Measurements from ENCODE around the gene ANK2. TPM values are rescaled to one million over a fixed set of nuclear protein-coding genes. Genes with fewer than 3 reads are reported as not detected.

ANK2 gene
- total RNA-seq, 1 experiment from 2014 or later: 5.5 TPM

DNA sequence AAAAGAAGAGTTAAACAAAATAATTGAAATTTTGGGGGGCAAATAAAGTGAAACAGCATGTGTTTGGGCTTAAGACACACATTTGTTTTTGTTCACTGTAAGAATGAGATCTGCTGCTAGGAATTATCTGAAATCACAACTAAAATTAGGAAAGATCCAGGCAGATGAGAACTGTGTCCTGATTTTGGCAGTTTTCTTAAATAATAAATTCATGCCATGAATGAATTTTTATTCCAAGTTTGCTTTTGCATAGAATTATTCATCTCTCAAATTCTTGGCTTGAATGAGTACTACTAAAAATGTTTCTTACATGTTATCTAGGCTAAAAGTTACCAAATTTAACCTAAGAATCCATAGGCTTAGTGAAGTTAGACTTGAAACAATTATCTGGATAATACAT lies 321.7 kb downstream of the ANK2 start:
- no TSS peak for BruUV-seq (replicated peaks)
- CTCF ChIA-PET: no interaction called here
- ATAC-seq: no peak

DNA sequence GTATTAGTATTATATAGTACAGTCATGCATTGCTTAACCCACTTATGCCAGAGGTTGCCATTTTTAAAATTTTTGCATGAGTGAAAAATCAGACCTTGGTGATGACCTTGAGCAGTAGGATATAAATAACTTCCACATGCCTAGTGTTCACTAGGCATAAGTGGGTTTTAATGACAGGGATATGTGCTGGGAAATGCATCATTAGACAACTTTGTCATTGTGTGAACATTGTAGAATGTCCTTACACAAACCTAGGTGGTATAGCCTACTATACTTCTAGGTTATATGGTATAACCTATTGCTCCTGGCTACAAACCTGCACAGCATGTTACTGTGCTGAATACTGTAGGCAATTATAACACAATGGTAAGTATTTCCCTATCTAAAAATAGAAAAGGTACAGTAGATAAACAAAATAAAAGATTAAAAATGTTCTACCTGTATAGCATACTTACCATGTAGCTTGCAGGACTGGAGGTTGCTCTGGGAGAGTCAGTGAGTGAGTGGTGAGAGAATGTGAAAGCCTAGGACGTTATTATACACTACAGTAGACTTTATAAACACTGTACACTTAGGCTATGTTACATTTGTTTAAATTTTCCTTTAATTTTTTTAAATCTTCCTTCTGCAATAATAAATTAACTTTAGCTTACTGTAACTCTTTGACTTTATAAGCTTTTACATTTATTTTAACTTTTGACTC lies 326.7 kb downstream of the ANK2 start:
- in situ Hi-C loops (cut with HindIII; ENCODE audit: low pct_unique_long_range_greater_than_20kb, low sequenced_read_pairs): no loop called here
- BruUV-seq (replicated peaks): no TSS peak
- POLR2A ChIA-PET: no interaction called here

More for the DNA sequence above, 321.7 kb downstream of the ANK2 start:
- in situ Hi-C loops (cut with HindIII; ENCODE audit: low pct_unique_long_range_greater_than_20kb, low sequenced_read_pairs): no loop called here
- no peaks in the 10 kb centered on the region for H3K36me3 ChIP-seq (ENCODE audit: control insufficient read depth, insufficient read depth, low read length)
- TF ChIP-seq, protein P1, sequence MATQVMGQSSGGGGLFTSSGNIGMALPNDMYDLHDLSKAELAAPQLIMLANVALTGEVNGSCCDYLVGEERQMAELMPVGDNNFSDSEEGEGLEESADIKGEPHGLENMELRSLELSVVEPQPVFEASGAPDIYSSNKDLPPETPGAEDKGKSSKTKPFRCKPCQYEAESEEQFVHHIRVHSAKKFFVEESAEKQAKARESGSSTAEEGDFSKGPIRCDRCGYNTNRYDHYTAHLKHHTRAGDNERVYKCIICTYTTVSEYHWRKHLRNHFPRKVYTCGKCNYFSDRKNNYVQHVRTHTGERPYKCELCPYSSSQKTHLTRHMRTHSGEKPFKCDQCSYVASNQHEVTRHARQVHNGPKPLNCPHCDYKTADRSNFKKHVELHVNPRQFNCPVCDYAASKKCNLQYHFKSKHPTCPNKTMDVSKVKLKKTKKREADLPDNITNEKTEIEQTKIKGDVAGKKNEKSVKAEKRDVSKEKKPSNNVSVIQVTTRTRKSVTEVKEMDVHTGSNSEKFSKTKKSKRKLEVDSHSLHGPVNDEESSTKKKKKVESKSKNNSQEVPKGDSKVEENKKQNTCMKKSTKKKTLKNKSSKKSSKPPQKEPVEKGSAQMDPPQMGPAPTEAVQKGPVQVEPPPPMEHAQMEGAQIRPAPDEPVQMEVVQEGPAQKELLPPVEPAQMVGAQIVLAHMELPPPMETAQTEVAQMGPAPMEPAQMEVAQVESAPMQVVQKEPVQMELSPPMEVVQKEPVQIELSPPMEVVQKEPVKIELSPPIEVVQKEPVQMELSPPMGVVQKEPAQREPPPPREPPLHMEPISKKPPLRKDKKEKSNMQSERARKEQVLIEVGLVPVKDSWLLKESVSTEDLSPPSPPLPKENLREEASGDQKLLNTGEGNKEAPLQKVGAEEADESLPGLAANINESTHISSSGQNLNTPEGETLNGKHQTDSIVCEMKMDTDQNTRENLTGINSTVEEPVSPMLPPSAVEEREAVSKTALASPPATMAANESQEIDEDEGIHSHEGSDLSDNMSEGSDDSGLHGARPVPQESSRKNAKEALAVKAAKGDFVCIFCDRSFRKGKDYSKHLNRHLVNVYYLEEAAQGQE (IDR thresholded peaks at IDR 0.05; ENCODE audit: insufficient read depth in 1 of 2, low read depth in 2 of 2, low read length in 1 of 2): no peak
- no peak for TF ChIP-seq POLR2AphosphoS5 (IDR thresholded peaks at IDR 0.05; ENCODE audit: low read depth, low read length)
- no peak for TF ChIP-seq SIN3A (IDR thresholded peaks at IDR 0.05; ENCODE audit: borderline replicate concordance, insufficient read depth, low read depth, low read length)
- intact Hi-C loops (cut with micrococcal nuclease; ENCODE audit: unreplicated experiment): no loop called here
- no peak overlapping the region for H3K27ac ChIP-seq (ENCODE audit: low read length)
- H3K9me3 ChIP-seq (ENCODE audit: control insufficient read depth, insufficient read depth, low read depth, low read length): no peaks in the 10 kb centered on the region
- DNase-seq (ENCODE audit: low read depth, low spot score): no peak
- H3K4me1 ChIP-seq (ENCODE audit: control insufficient read depth, insufficient read depth, low read length): no peaks in the 10 kb centered on the region
- H3K4me3 ChIP-seq (ENCODE audit: low read depth in 2 of 2, low read length in 2 of 2): no peak overlapping the region
- POLR2A ChIA-PET: no interaction called here
- H3K27me3 ChIP-seq (ENCODE audit: control insufficient read depth, insufficient read depth, low read length): no peaks in the 10 kb centered on the region

More for the DNA sequence above, 326.7 kb downstream of the ANK2 start:
- Histone ChIP-seq H3K27ac (ENCODE audit: low read length) (no peak overlapping the region), H3K4me1 (ENCODE audit: control insufficient read depth, insufficient read depth, low read length) (no peaks in the 10 kb centered on the region), H3K9me3 (ENCODE audit: control insufficient read depth, insufficient read depth, low read depth, low read length) (no peaks in the 10 kb centered on the region), H3K36me3 (ENCODE audit: control insufficient read depth, insufficient read depth, low read length) (no peaks in the 10 kb centered on the region), H3K27me3 (ENCODE audit: control insufficient read depth, insufficient read depth, low read length) (no peaks in the 10 kb centered on the region), H3K4me3 (ENCODE audit: low read depth in 2 of 2, low read length in 2 of 2) (no peak overlapping the region)
- ATAC-seq (no peak), DNase-seq (ENCODE audit: low read depth, low spot score) (no peak)
- intact Hi-C loops (cut with micrococcal nuclease; ENCODE audit: unreplicated experiment): no loop called here
- TF ChIP-seq SIN3A (IDR thresholded peaks at IDR 0.05; ENCODE audit: borderline replicate concordance, insufficient read depth, low read depth, low read length) (no peak), POLR2AphosphoS5 (IDR thresholded peaks at IDR 0.05; ENCODE audit: low read depth, low read length) (no peak), TCF7L2 (IDR thresholded peaks at IDR 0.05; ENCODE audit: low read depth, low read length) (no peak)
- TF ChIP-seq, protein P1 (IDR thresholded peaks at IDR 0.05; ENCODE audit: insufficient read depth in 1 of 2, low read depth in 2 of 2, low read length in 1 of 2): no peak
- TF ChIP-seq, protein P2, sequence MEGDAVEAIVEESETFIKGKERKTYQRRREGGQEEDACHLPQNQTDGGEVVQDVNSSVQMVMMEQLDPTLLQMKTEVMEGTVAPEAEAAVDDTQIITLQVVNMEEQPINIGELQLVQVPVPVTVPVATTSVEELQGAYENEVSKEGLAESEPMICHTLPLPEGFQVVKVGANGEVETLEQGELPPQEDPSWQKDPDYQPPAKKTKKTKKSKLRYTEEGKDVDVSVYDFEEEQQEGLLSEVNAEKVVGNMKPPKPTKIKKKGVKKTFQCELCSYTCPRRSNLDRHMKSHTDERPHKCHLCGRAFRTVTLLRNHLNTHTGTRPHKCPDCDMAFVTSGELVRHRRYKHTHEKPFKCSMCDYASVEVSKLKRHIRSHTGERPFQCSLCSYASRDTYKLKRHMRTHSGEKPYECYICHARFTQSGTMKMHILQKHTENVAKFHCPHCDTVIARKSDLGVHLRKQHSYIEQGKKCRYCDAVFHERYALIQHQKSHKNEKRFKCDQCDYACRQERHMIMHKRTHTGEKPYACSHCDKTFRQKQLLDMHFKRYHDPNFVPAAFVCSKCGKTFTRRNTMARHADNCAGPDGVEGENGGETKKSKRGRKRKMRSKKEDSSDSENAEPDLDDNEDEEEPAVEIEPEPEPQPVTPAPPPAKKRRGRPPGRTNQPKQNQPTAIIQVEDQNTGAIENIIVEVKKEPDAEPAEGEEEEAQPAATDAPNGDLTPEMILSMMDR (IDR thresholded peaks at IDR 0.05): no peak
- CTCF ChIA-PET: no interaction called here

Measured in Panc1 (cell line).